Skin of body (tissue), 2 donors: ENCODE measurements around the gene SFT2D2. TPM values are rescaled to one million over a fixed set of nuclear protein-coding genes. Genes with fewer than 3 reads are reported as not detected.

Source experiments
- DNase-seq: peaks from one replicate; lab custom pipeline; 2025; lab: John Stamatoyannopoulos, UW
- total RNA-seq: library from RNA; depleted of rRNA; stranded (reverse); fragments of >200 nt; gene quantifications from one replicate; pipeline ENCODE4 v1.2.3, GENCODE V29; 2014

SFT2D2 gene
- total RNA-seq, 1 donor from 2014 or later = 32.8 TPM

GRCh38 chr1:168223261-168223660 is 2.5 kb upstream of the SFT2D2 start:
- no peak for DNase-seq

- DNase-seq = peak; percentile 6
Measured at GRCh38 chr1:168223681-168224540, 1.9 kb upstream of the SFT2D2 start.

- no peak for DNase-seq
Measured at GRCh38 chr1:168224991-168225390, 813 bp upstream of the SFT2D2 start.

GRCh38 chr1:168227620-168228019 is 1.8 kb downstream of the SFT2D2 start:
- DNase-seq = no peak

GRCh38 chr1:168229893-168230292 is 4.1 kb downstream of the SFT2D2 start:
- DNase-seq = no peak

- DNase-seq = no peak
Measured at GRCh38 chr1:168230709-168231108, 4.9 kb downstream of the SFT2D2 start.

- no peak for DNase-seq
Measured at GRCh38 chr1:168234846-168235547, 9.2 kb downstream of the SFT2D2 start.

GRCh38 chr1:168235548-168235885 is 9.7 kb downstream of the SFT2D2 start:
- no peak for DNase-seq

- DNase-seq = no peak
Measured at GRCh38 chr1:168235937-168236336, 10.1 kb downstream of the SFT2D2 start.

- no peak for DNase-seq
Measured at GRCh38 chr1:168236836-168237611, 11.2 kb downstream of the SFT2D2 start.

- DNase-seq = peak; percentile 25
Measured at GRCh38 chr1:168243198-168243597, 17.4 kb downstream of the SFT2D2 start.

- DNase-seq = no peak
Measured at GRCh38 chr1:168243636-168244212, 17.9 kb downstream of the SFT2D2 start.

- no peak for DNase-seq
Measured at GRCh38 chr1:168245042-168245441, 19.2 kb downstream of the SFT2D2 start.

GRCh38 chr1:168246506-168246905 is 20.7 kb downstream of the SFT2D2 start:
- DNase-seq = no peak

- DNase-seq = no peak
Measured at GRCh38 chr1:168252204-168252733, 26.5 kb downstream of the SFT2D2 start.

- no peak for DNase-seq
Measured at GRCh38 chr1:168256164-168256563, 30.4 kb downstream of the SFT2D2 start.

- DNase-seq = no peak
Measured at GRCh38 chr1:168257397-168257796, 31.6 kb downstream of the SFT2D2 start.

- no peak for DNase-seq
Measured at GRCh38 chr1:168259567-168259966, 33.8 kb downstream of the SFT2D2 start.

- DNase-seq = no peak
Measured at GRCh38 chr1:168260393-168260792, 34.6 kb downstream of the SFT2D2 start.

- DNase-seq = peak; percentile 72
Measured at GRCh38 chr1:168261390-168261789, 35.6 kb downstream of the SFT2D2 start.

GRCh38 chr1:168263130-168263529 is 37.3 kb downstream of the SFT2D2 start:
- no peak for DNase-seq
